Panc1 (cell line): Measurements from ENCODE around the gene MYO16. TPM values are rescaled to one million over a fixed set of nuclear protein-coding genes. Genes with fewer than 3 reads are reported as not detected.

Experiments
- ATAC-seq: fragments of 200-7000 bp; cut with Tn5 transposase; 2 replicates; pipeline ENCODE4 v1.9.1; 2020; ENCODE audit warnings: mild to moderate bottlenecking, moderate library complexity
- BruUV-seq: library from RNA; stranded (reverse); fragments of 400-500 nt; replicated peaks from 2 replicates; lab custom pipeline; 2021; lab: Mats Ljungman, UMichigan
- CTCF ChIA-PET: fragments of 300-600 bp; sonication (Branson Sonifier 250); formaldehyde crosslinking; loops from one replicate; lab custom pipeline; 2022; ENCODE audit warnings: antibody characterized with exemption; lab: Charles Lee
- POLR2A ChIA-PET: fragments of 300-600 bp; sonication (Branson Sonifier 250); formaldehyde crosslinking; loops from one replicate; lab custom pipeline; 2022; ENCODE audit warnings: antibody characterized with exemption; lab: Charles Lee
- DNase-seq: peaks from one replicate; pipeline ENCODE4 v3.0.0-alpha.2; 2010; ENCODE audit warnings: low read depth, low spot score
- H3K27ac ChIP-seq: 2 replicates; pipeline ENCODE4 v1.5.1; 2011; ENCODE audit warnings: mild to moderate bottlenecking, low read length, inconsistent platforms
- H3K27me3 ChIP-seq: fragments of 200-500 bp; sonication (Bioruptor generic); 2 replicates; pipeline ENCODE4 v1.6.0; 2014; ENCODE audit warnings: low read length, inconsistent platforms; ENCODE audit not compliant: control insufficient read depth, insufficient read depth
- H3K36me3 ChIP-seq: fragments of 200-500 bp; sonication (Bioruptor generic); 2 replicates; pipeline ENCODE4 v1.5.1; 2014; ENCODE audit warnings: inconsistent platforms, mild to moderate bottlenecking, low read length, moderate library complexity; ENCODE audit not compliant: control insufficient read depth, insufficient read depth
- H3K4me1 ChIP-seq: 2 replicates; pipeline ENCODE4 v1.5.1; 2011; ENCODE audit warnings: inconsistent platforms, mild to moderate bottlenecking, low read length, moderate library complexity; ENCODE audit not compliant: control insufficient read depth, insufficient read depth
- H3K4me3 ChIP-seq, 2 experiments: 2 replicates each; pipeline ENCODE4 v1.5.1; 2011 to 2012; ENCODE audit warnings: low read depth in 2 of 2, low read length in 2 of 2, mild to moderate bottlenecking in 2 of 2, inconsistent platforms in 1 of 2, moderate library complexity in 1 of 2
- H3K9me3 ChIP-seq: fragments of 200-500 bp; sonication (Bioruptor generic); 2 replicates; pipeline ENCODE4 v1.5.1; 2014; ENCODE audit warnings: low read depth, mild to moderate bottlenecking, inconsistent platforms, low read length, moderate library complexity; ENCODE audit not compliant: control insufficient read depth, insufficient read depth
- CTCF ChIP-seq: fragments of 450-650 bp; IDR thresholded peaks from 2 replicates; pipeline ENCODE4 v1.5.1; 2017; ENCODE audit warnings: mild to moderate bottlenecking
- POLR2AphosphoS5 ChIP-seq: IDR thresholded peaks from 2 replicates; pipeline ENCODE4 v1.6.1; 2012; ENCODE audit warnings: mild to moderate bottlenecking, low read depth, low read length, moderate library complexity
- REST ChIP-seq, 2 experiments: IDR thresholded peaks; 2 replicates each; pipeline ENCODE4 v1.6.1; 2011 to 2012; ENCODE audit warnings: low read depth in 2 of 2, control low read depth in 1 of 2, low read length in 1 of 2, mild to moderate bottlenecking in 1 of 2, moderate library complexity in 1 of 2; ENCODE audit not compliant: insufficient read depth in 1 of 2
- SIN3A ChIP-seq: IDR thresholded peaks from 2 replicates; pipeline ENCODE4 v1.6.1; 2012; ENCODE audit warnings: low read depth, mild to moderate bottlenecking, low read length, moderate library complexity, borderline replicate concordance; ENCODE audit not compliant: insufficient read depth
- TCF7L2 ChIP-seq: IDR thresholded peaks from 2 replicates; pipeline ENCODE4 v1.6.1; 2011; ENCODE audit warnings: mild to moderate bottlenecking, low read depth, low read length, inconsistent platforms
- in situ Hi-C: cut with HindIII; loops from 2 replicates; pipeline ENCODE4 v1.10.0; 2016; ENCODE audit warnings: low sequenced_read_pairs, low pct_unique_long_range_greater_than_20kb
- intact Hi-C: fragments of 100-400 bp; cut with micrococcal nuclease; formaldehyde crosslinking; loops from one replicate; pipeline ENCODE4 v1.10.0; 2022; ENCODE audit not compliant: unreplicated experiment
- total RNA-seq: library from RNA; stranded (reverse); gene quantifications from one replicate; pipeline ENCODE4 v1.2.1, GENCODE V29; 2021; ENCODE audit not compliant: unreplicated experiment

The MYO16 gene
- total RNA-seq, 1 experiment from 2014 or later, result 0.08 TPM

- DNase-seq, result no peak
- CTCF ChIA-PET, result no interaction called here
- no peak for TF ChIP-seq SIN3A
- no peak for TF ChIP-seq CTCF
- TF ChIP-seq REST (IDR thresholded peaks at IDR 0.05; ENCODE audit: insufficient read depth in 1 of 2, low read depth in 2 of 2, low read length in 1 of 2), result no peak
- no peak for TF ChIP-seq TCF7L2
- no peak for TF ChIP-seq POLR2AphosphoS5
- in situ Hi-C loops (no loop called here), intact Hi-C loops (no loop called here)
- ATAC-seq, result no peak
- no peaks in the 10 kb centered on the region for H3K36me3 ChIP-seq
- no TSS peak for BruUV-seq
- no peaks in the 10 kb centered on the region for H3K9me3 ChIP-seq
- no peaks in the 10 kb centered on the region for H3K4me1 ChIP-seq
- H3K4me3 ChIP-seq, result no peak overlapping the region
- no peaks in the 10 kb centered on the region for H3K27me3 ChIP-seq
- H3K27ac ChIP-seq, result no peak overlapping the region
- POLR2A ChIA-PET, result no interaction called here
These were observed 40.0 kb downstream of the MYO16 start for GRCh38 chr13:108669381-108669780.

GRCh38 chr13:108674346-108674745, 44.9 kb downstream of the MYO16 start:
- ATAC-seq (no peak), DNase-seq (no peak)
- Histone ChIP-seq H3K4me1 (no peaks in the 10 kb centered on the region), H3K4me3 (no peak overlapping the region), H3K9me3 (no peaks in the 10 kb centered on the region), H3K36me3 (no peaks in the 10 kb centered on the region), H3K27ac (no peak overlapping the region), H3K27me3 (no peaks in the 10 kb centered on the region)
- in situ Hi-C loops (no loop called here), intact Hi-C loops (no loop called here)
- no peak for TF ChIP-seq SIN3A
- TF ChIP-seq POLR2AphosphoS5, result no peak
- TF ChIP-seq TCF7L2, result no peak
- no peak for TF ChIP-seq REST (IDR thresholded peaks at IDR 0.05; ENCODE audit: insufficient read depth in 1 of 2, low read depth in 2 of 2, low read length in 1 of 2)
- no peak for TF ChIP-seq CTCF
- BruUV-seq, result no TSS peak
- CTCF ChIA-PET, result interaction anchor here (0.6 kb wide), 1 partner anchor 399 kb away, joined by 3 read pairs; no protein-coding TSS in a partner anchor
- POLR2A ChIA-PET, result no interaction called here
